AG09309 (cell line): Measurements from ENCODE around the gene BEND7.

Source experiments
- DNase-seq: peaks from one replicate; pipeline ENCODE4 v3.0.0-alpha.2; 2010; ENCODE audit warnings: low read depth
- H3K4me3 ChIP-seq: 2 replicates; pipeline ENCODE4 v1.5.1; 2011; ENCODE audit warnings: mild to moderate bottlenecking, low read depth, low read length, moderate library complexity; ENCODE audit not compliant: control insufficient read depth
- CTCF ChIP-seq: IDR thresholded peaks from 2 replicates; pipeline ENCODE4 v1.5.1; 2011; ENCODE audit warnings: mild to moderate bottlenecking, low read depth, low read length, inconsistent platforms; ENCODE audit not compliant: insufficient read depth, control insufficient read depth; ENCODE audit errors: missing control alignments

Gene BEND7

DNA sequence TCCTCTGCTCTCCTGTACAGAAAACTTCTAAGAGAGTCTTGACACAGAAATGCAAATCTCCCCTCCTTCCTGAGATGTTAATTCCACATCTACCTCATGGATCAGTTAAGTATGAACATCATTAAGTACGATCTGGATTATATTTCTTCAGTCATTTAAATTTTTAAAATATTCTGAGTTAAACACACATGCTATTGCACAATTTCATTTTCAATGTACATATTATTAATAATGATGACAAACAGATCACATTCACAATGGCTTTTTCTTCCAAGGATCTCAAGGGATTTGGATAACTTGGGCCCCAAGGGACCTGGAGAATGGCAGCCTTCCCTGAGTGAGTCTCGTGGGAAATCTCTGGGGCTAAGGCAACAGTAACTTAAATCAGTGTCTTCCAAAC is 16.2 kb downstream of the BEND7 start:
- DNase-seq, result no peak
- no peak for TF ChIP-seq CTCF
- H3K4me3 ChIP-seq, result no peak overlapping the region

- no peak for DNase-seq
- no peak for TF ChIP-seq CTCF
- H3K4me3 ChIP-seq, result no peak overlapping the region
These were observed 17.4 kb downstream of the BEND7 start for GRCh38 chr10:13511409-13511808.

GRCh38 chr10:13505052-13505680 is 23.6 kb downstream of the BEND7 start:
- no peak overlapping the region for H3K4me3 ChIP-seq
- no peak for TF ChIP-seq CTCF
- no peak for DNase-seq

GRCh38 chr10:13503745-13504463 is 24.9 kb downstream of the BEND7 start:
- H3K4me3 ChIP-seq, result no peak overlapping the region
- no peak for TF ChIP-seq CTCF
- peak; percentile 14 for DNase-seq

DNA sequence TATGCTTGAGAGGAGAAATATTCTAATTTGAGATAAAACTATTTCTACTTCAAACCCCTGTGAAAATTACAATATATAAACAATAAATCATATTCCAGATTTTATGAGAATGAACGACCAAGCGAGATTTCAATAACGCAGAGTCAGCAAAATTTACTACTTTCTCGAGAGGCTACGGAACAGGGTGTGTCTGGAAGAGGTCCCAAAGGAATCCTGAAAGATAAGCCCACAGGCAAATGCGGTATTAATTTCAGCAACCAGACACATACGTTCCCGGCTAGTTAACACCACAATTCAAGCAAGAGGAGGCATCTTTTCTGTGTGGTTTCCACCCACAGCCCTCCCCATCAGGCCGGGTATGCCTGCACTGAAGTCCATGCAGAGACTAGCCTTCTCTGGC is 26.4 kb downstream of the BEND7 start:
- TF ChIP-seq CTCF, result no peak
- DNase-seq, result no peak
- H3K4me3 ChIP-seq, result no peak overlapping the region

DNA sequence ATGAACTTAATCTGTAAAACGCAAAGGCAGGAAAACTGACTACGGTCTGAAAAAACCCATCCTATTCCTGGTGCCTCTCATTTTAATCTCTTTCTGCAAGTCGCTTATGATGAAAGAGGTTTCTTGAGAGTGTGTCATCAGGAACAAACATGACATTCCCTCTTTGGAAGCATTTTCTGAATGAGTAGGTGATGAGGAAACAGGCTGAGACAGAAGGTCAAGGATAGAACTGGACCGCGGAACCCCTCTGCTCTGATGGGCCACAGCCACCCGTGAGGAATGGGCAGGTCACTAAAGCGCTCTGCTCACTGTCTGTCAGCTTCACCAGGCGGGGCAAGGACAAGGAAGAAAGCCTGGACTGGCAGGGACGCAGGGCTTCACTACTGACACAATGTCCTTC is 28.6 kb downstream of the BEND7 start:
- no peak for DNase-seq
- no peak overlapping the region for H3K4me3 ChIP-seq
- no peak for TF ChIP-seq CTCF

GRCh38 chr10:13499150-13499549 is 29.7 kb downstream of the BEND7 start:
- no peak for TF ChIP-seq CTCF
- H3K4me3 ChIP-seq, result no peak overlapping the region
- no peak for DNase-seq
